GM15510 (cell line): ENCODE results near the gene PTCH2.

ENCODE experiments used
- POLR2A ChIP-seq: IDR thresholded peaks from 3 replicates; pipeline ENCODE4 v1.6.1; 2011; ENCODE audit warnings: borderline replicate concordance; ENCODE audit not compliant: insufficient read length; ENCODE audit errors: extremely low read depth

Gene PTCH2, protein sequence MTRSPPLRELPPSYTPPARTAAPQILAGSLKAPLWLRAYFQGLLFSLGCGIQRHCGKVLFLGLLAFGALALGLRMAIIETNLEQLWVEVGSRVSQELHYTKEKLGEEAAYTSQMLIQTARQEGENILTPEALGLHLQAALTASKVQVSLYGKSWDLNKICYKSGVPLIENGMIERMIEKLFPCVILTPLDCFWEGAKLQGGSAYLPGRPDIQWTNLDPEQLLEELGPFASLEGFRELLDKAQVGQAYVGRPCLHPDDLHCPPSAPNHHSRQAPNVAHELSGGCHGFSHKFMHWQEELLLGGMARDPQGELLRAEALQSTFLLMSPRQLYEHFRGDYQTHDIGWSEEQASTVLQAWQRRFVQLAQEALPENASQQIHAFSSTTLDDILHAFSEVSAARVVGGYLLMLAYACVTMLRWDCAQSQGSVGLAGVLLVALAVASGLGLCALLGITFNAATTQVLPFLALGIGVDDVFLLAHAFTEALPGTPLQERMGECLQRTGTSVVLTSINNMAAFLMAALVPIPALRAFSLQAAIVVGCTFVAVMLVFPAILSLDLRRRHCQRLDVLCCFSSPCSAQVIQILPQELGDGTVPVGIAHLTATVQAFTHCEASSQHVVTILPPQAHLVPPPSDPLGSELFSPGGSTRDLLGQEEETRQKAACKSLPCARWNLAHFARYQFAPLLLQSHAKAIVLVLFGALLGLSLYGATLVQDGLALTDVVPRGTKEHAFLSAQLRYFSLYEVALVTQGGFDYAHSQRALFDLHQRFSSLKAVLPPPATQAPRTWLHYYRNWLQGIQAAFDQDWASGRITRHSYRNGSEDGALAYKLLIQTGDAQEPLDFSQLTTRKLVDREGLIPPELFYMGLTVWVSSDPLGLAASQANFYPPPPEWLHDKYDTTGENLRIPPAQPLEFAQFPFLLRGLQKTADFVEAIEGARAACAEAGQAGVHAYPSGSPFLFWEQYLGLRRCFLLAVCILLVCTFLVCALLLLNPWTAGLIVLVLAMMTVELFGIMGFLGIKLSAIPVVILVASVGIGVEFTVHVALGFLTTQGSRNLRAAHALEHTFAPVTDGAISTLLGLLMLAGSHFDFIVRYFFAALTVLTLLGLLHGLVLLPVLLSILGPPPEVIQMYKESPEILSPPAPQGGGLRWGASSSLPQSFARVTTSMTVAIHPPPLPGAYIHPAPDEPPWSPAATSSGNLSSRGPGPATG

GRCh38 chr1:44842862-44843655 lies at the start of gene PTCH2:
TSS of gene PTCH2 (minus strand) at chr1:44843253. CDS start at chr1:44842932, 321 bp downstream.
- TF ChIP-seq POLR2A, result no peak

- TF ChIP-seq POLR2A, result no peak
Measured at GRCh38 chr1:44890007-44890406, 47.0 kb upstream of the PTCH2 start.

DNA sequence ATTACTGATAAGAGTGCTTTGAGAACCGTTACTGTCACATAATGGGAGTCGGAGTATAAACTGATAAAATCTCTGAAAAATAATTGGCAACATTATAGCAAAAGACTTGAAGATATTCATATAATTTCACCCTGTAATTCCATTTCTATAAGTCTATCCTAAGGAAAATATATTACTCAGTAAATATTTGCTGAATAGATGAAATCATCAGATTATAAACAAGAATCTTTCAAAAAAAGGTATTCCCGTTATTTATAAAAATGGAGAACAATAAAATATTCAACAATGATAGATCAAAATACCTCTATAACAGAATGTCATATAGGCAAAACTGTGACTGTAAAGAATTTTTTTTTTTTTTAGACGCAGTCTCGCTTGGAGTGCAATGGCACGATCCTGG lies 42.4 kb upstream of the PTCH2 start:
- TF ChIP-seq POLR2A, result no peak

GRCh38 chr1:44884746-44885145 lies 41.7 kb upstream of the PTCH2 start:
- TF ChIP-seq POLR2A, result no peak

DNA sequence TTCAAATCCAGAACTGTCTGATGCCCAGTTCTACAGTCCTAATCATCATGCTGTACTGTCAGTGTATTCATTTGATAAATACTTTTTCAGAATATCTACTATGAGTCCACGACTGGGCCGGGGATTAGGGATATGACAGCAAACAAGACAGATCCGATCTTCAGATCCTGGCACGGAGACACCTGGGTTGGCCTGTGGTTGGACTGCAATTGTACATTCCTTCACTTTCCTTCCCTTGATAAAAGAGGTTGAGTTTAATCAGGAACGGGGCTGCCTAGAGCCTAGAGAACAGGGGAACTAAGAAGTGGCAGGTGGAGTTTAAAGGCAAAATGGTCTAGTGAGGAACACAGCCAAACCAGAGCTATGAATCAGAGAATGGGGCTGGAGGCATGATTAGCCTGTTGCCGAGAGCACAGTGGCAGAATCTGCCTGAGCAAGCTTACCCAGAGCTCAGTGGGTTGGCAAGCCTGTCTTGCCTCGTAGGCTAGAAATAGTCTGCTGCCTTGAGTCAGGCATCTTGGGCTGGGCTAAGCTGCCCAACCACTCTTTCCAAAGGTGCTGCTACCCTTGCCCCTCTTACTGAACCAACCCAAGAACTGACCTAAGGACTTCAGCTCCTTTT lies 38.1 kb upstream of the PTCH2 start:
- no peak for TF ChIP-seq POLR2A

DNA sequence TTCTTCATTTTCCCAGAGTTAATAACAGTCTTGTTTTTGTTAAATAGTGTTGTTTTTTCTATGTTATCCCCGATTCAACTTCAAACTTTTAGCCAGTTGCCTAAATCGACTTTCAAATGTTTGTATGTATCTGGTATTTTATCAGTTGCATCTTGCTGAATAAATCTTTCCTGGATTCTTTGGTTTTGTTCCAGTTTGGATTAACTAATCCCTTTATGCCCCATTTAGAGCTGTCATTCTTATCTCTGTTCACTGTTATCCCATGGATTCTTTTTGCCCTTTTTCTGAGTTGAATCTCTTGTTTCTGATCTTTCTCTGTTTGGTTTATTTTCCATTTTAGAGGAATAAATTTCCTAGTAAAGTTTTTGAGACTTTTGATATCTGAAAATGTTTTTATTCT lies 31.1 kb upstream of the PTCH2 start:
- TF ChIP-seq POLR2A, result no peak

DNA sequence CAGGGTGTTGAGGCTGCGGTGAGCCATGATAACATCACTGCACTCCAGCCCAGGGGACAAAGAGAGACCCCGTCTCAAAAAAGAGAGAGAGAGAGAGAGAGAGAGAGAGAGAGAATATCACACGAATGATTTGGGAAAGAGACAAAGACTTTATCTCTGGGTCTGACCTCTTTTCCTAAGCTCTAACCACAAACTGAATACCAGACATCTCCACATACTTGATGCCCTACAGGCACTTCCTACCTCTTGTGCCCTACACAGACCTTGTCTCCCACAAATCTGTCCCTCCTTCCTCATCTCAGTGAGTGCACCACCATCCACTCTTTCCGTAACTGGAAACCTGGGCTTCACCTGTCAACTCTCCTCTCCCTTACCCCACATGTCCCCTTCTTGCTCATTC lies 27.0 kb upstream of the PTCH2 start:
- TF ChIP-seq POLR2A, result no peak

DNA sequence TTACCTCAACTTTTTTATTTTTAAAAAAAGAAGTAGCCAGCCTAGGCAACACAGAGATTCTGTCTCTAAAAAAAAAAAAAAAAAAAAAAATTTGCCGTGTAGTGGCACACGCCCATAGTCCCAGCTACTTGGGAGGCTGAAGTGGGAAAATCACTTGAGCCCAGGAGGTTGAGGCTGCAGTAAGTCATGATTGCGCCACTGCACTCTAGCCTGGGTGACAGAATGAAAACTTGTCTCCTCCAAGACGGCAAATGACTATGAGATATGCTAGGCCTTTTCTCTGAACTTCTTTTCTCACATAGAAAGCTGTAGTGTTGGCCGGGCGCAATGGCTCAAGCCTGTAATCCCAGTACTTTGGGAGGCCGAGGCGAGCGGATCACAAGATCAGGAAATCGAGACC lies 24.7 kb upstream of the PTCH2 start:
- no peak for TF ChIP-seq POLR2A

DNA sequence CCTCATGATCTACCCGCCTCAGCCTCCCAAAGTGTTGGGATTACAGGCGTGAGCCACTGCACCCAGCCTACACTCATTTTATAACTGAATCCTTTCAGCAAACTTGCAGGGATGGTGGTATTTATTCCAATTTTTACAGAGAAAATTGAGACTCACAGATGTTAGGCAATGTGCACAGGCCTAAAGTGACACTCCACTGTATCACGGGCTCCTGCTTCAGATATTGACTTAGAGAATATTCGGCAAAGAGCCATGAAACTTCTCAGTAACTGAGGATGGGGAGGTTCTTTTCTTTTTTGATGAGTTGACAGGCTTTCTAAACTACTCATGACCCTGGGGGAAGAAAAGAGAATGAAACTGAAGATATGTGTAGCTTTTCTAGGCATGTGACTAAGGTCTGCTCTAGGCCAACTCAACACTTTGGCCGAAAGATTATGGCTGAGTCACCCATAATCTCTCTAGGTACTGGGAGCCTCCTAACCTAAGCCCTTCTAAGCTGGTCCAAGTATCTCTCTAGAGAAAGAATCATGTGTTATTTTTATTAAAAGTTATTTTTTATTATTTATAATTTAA lies 19.9 kb upstream of the PTCH2 start:
- TF ChIP-seq POLR2A, result no peak

DNA sequence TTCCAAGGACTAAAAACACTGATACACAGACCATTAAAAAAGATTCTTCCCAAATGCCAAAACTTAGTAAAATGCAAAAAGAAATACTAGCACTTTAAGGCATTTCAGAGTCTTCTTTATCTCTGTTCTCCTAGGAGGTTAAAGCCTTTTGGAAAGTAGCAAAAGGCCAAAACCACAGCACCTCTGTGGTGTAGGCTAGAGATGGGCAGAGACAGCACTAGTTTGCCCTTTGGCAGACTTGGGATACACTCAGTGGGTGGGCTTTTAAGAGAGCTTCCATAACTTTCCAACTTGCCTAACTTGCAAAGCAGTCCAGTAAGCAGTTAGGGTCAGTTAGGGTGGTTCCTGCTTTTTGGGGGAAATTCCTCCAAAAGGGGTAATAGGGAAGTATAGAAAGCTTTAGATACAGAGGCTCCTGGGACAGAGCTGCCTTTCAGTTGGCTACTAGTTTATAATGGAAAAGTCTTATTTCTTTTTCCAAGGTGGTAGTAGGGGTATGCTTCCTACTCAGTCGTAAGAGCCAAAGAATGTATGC lies 17.9 kb upstream of the PTCH2 start:
- TF ChIP-seq POLR2A, result no peak

GRCh38 chr1:44860331-44860730 lies 17.3 kb upstream of the PTCH2 start:
- no peak for TF ChIP-seq POLR2A

- TF ChIP-seq POLR2A, result no peak
Measured at GRCh38 chr1:44857446-44857845, 14.4 kb upstream of the PTCH2 start.

DNA sequence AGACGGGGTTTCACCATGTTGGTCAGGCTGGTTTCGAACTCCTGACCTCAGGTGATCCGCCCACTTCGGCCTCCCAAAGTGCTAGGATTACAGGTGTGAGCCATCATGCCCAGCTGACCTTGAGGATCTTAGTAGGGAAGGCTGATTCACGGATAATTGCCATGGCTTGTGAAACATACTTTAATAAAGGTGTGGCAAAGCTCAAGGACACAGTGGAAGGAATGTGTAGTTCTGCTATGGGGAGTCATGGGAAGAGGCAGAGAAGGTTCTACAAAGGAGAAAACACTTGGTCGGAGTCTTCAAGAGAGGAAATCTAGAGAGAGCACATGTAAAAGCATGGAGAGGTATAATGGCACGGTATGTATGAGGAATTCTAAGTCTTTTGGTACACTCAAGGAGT lies 12.7 kb upstream of the PTCH2 start:
- no peak for TF ChIP-seq POLR2A

GRCh38 chr1:44854970-44855369 lies 11.9 kb upstream of the PTCH2 start:
- TF ChIP-seq POLR2A, result no peak

- no peak for TF ChIP-seq POLR2A
Measured at GRCh38 chr1:44853201-44853600, 10.1 kb upstream of the PTCH2 start.
